ENCODE results near the gene LRRC58.
"Not testable (repeated sequence)": the region's sequence is repeated elsewhere in the genome, so short reads cannot be mapped to it uniquely, and the experiment has no call there.

The LRRC58 gene

GRCh38 chr3:120348991-120349854 lies at the start of gene LRRC58:
Gene LRRC58 (minus strand): TSS chr3:120349354. CDS start chr3:120349243, 111 bp downstream.
- Histone ChIP-seq H3K27ac (peak within 1 kb of the TSS; percentile 88), H3K4me3 (peak within 1 kb of the TSS; percentile 91)
- TF ChIP-seq CTCF (IDR thresholded peaks at IDR 0.05): peak; percentile 17
- peak; percentile 95 for DNase-seq (ENCODE audit: low spot score)

GRCh38 chr3:120396469-120396868 lies 47.3 kb upstream of the LRRC58 start:
- no peak for TF ChIP-seq CTCF (IDR thresholded peaks at IDR 0.05)
- H3K4me3 ChIP-seq: no peak overlapping the region
- no peak overlapping the region for H3K27ac ChIP-seq
- DNase-seq (ENCODE audit: low spot score): no peak

- DNase-seq (ENCODE audit: low spot score): no peak
- TF ChIP-seq CTCF (IDR thresholded peaks at IDR 0.05): no peak
- no peak overlapping the region for H3K4me3 ChIP-seq
- no peak overlapping the region for H3K27ac ChIP-seq
These were observed 45.2 kb upstream of the LRRC58 start for GRCh38 chr3:120394347-120394746.

- Histone ChIP-seq H3K4me3 (no peak overlapping the region), H3K27ac (peak overlapping the region in 1 of 2 donors; percentile 29)
- TF ChIP-seq CTCF (IDR thresholded peaks at IDR 0.05): no peak
- DNase-seq (ENCODE audit: low spot score): no peak
These were observed 44.6 kb upstream of the LRRC58 start for GRCh38 chr3:120393761-120394160.

GRCh38 chr3:120393243-120393642 lies 44.1 kb upstream of the LRRC58 start:
- Histone ChIP-seq H3K4me3 (no peak overlapping the region), H3K27ac (peak overlapping the region in 1 of 2 donors; percentile 29)
- TF ChIP-seq CTCF (IDR thresholded peaks at IDR 0.05): no peak
- DNase-seq (ENCODE audit: low spot score): no peak

GRCh38 chr3:120382941-120383447 lies 33.8 kb upstream of the LRRC58 start:
- no peak overlapping the region for H3K4me3 ChIP-seq
- DNase-seq (ENCODE audit: low spot score): no peak
- no peak for TF ChIP-seq CTCF (IDR thresholded peaks at IDR 0.05)
- H3K27ac ChIP-seq: no peak overlapping the region

GRCh38 chr3:120381503-120381902 lies 32.3 kb upstream of the LRRC58 start:
- TF ChIP-seq CTCF (IDR thresholded peaks at IDR 0.05): no peak
- no peak for DNase-seq (ENCODE audit: low spot score)

GRCh38 chr3:120377948-120378347 lies 28.8 kb upstream of the LRRC58 start:
- not testable (repeated sequence) for H3K4me3 ChIP-seq; H3K27ac ChIP-seq; DNase-seq (ENCODE audit: low spot score)

More at GRCh38 chr3:120381503-120381902, 32.3 kb upstream of the LRRC58 start:
- no peak overlapping the region for H3K27ac ChIP-seq
- no peak overlapping the region for H3K4me3 ChIP-seq
